ENCODE measurements around the gene DYNLT4.
"Not testable (repeated sequence)": the region's sequence is repeated elsewhere in the genome, so short reads cannot be mapped to it uniquely, and the experiment has no call there.

Gene DYNLT4

DNA sequence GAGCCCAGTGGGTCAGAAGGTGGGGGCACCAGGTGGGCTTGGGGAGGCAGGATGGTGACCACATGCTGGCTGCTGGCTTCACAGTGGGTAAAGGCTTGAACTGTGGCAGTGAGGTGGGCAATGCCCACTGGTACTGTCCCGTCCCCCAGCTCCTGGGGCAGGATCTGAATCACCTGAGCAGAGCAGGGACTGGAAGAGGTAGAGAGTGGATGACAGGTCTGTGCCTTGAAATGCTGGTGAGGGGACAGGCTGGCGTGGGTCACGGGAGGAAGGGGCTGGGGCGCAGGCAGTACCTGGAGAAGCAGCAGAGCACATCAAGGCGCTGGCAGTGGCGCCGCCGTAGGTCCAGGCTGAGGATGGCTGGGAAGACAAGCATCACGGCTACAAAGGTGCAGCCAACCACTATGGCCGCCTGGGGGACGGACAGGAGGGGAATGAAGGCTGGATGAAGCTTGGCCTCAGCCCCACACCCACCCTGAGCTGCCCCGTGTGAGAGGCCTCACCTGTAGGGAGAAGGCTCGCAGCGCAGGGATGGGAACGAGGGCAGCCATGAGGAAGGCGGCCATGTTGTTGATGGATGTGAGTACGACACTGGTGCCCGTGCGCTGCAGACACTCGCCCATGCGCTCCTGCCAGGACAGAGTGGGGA lies 21.0 kb upstream of the DYNLT4 start:
- DNase-seq = no peak

GRCh38 chr1:44827197-44828002 lies 20.2 kb upstream of the DYNLT4 start:
- DNase-seq = peak in 1 of 2 experiments; percentile 49

GRCh38 chr1:44826375-44827196 lies 19.4 kb upstream of the DYNLT4 start:
- no peak for DNase-seq

DNA sequence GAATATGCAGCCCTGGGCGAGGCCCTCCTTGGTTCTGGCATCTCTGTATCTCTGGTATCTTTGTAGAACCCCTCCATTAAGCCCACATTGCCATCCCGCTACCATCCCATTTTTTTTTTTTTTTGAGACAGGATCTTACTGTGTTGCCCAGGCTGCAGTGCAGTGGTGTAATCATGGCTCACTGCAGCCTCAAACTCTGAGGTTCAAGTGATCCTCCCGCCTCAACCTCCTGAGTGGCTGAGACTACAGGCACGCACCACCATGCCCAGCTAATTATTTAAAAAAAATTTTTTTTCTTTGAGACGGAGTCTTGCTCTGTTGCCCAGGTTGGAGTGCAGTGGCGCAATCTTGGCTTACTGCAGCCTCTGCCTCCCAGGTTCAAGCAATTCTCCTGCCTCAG lies 17.2 kb upstream of the DYNLT4 start:
- not testable (repeated sequence) for DNase-seq

DNA sequence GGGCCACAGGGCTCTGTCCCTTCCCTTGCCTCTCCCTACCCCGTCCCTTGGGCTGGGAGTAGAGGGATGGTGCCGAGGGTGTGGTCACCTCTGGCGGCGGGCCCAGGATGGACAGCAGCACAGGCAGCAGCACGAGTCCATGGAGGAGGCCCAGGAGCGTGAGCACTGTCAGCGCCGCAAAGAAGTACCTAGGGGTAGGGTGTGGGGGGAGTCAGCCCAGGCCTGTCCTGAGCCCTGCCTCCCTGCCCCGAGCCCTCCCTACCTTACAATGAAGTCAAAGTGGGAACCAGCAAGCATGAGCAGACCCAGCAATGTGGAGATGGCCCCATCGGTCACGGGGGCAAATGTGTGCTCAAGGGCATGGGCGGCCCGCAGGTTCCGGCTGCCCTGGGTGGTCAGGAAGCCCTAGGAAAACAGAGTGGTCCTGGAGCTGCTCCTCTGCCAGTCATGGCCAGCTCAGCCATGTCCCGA lies 15.9 kb upstream of the DYNLT4 start:
- DNase-seq = no peak

DNA sequence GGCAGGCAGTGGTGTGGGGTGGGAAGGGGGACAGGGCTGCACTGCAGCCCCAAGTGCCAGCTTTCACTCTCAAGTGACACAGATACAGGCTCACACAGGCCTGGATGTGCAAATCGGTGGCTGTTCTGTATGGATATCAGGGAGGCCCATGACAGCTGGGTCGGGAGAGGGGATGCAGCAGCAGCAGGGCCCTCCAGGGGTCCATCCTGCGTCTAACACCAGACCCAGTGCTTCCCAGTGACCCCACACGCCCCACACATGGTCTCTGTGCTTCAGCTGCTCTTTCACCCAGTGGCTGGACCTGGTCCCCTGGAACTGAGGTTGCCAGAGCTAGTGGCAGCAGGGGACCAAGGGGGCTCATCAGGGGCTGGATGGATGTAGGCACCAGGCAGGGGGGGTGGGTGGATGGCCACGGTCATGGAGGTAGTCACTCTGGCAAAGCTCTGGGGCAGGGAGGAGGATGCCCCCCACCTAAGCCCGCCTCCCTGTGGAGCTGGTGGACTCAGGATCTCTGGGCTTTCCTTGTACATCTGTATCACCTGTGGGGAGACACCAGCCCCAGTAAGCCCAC lies 15.1 kb upstream of the DYNLT4 start:
- no peak for DNase-seq

DNA sequence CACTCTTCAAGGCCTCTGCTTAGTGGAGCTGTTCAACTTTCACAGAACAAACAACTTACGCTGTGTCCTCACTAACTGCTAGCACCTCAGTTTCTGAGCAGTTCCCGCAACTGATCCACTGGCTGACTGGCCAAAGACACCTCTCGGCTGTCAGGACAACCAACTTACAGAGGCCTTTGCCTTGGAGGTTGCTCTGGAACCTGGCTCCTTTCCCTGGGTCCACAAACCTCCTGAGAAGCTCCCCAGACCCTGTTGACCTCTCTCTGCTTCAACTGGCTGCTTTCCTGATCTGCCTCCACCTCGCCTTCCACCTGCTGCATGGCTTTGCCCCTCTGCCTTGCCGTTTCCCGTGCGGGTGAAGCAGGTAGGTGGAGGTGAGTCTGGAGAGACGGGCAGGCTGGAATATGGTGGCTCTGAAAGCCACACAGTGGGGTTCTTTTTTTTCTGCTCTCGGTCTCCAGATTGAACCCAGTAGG lies 14.1 kb upstream of the DYNLT4 start:
- no peak for DNase-seq

DNA sequence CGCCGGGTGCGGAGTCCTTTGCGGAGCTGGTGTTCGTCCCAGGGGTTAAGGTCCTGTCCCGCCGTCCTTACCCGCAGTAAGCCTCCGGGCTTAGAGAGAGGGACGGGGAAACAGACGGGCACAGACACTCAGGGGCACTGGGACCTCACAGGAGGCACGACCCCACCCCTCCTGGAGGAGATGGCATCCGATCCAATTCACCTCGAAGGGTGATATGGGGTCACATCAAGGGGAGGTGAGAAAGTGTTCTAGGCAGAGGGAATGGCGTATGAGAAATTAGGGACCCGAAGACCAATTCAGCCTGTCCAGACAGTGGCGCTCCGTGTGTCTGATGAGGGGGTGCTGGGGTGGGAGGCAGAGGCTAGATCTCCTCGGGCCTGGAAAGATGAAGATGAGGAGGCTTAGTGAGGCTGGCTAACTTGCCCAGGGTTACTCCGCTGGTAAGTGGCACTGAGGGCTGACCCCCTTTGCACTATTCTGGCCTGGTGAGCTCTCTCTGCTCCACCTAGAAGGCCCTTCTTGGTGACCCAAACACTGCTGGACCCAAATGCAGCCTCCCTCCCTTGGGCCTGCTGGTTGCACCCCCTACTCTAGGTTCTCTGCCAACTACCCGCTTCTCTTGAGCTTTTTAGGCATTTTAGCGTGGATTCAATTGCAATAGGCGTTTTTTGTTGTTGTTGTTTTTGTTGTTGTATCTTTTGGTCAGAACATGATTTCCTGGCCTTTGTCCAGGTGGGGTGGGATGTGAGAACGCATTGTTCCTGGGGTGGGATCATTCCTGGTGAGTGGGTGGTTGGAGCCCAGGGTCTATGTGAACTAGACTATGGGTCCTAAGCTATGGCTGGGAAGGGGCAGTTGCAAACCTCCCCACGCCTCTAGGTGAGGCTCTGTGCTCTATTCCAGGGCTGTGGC lies 13.4 kb upstream of the DYNLT4 start:
- no peak for DNase-seq

DNA sequence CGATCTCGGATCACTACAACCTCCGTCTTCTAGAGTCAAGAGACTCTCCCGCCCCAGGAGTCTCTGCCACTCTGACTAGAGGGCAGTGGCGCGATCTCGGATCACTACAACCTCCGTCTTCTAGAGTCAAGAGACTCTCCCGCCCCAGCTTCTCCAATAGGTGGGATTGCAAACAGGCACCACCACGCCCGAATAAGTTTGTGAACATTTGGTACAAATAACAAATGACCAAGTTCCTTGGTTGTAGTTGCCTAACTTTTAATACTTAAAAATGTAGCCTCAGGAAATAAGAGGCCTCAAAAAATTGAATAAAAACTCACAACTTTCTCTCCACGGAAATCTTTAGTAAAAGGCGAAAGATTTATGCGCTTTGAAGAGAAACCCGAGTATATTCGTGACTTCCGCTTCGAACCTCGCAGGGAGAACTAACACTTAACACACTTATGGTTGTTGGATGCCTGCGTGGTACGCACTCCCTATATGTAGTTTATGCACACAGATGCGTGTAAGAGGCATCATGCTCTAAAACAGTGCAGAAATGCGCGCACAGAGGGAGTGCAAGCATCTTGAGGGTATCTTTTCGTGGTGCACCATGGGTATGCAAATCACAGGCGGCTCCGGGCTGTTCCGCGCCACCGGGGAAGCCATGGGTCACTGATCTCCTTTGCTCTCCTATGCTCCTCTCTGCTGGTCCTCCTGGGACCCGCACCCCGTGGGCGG lies 12.6 kb upstream of the DYNLT4 start:
- peak; percentile 98 to 99 for DNase-seq

DNA sequence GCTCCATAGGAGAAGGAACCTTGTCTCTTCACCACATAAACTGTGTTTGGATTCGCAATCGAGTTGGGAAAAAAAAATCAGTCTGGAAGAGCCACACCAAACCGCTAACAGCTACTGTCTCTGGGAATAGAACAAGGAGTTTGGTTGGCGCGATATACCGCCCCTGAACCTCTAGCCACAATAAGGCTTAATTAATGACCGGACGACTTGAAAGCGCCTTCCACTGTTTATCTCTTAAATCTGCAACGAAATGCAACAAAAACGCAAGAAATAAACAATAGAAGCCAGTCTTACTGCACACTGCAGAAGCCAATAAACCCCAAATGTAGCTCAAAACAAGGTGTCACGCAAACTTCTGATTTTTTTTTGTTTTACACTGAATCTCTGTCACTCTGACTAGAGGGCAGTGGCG lies 12.1 kb upstream of the DYNLT4 start:
- no peak for DNase-seq

DNA sequence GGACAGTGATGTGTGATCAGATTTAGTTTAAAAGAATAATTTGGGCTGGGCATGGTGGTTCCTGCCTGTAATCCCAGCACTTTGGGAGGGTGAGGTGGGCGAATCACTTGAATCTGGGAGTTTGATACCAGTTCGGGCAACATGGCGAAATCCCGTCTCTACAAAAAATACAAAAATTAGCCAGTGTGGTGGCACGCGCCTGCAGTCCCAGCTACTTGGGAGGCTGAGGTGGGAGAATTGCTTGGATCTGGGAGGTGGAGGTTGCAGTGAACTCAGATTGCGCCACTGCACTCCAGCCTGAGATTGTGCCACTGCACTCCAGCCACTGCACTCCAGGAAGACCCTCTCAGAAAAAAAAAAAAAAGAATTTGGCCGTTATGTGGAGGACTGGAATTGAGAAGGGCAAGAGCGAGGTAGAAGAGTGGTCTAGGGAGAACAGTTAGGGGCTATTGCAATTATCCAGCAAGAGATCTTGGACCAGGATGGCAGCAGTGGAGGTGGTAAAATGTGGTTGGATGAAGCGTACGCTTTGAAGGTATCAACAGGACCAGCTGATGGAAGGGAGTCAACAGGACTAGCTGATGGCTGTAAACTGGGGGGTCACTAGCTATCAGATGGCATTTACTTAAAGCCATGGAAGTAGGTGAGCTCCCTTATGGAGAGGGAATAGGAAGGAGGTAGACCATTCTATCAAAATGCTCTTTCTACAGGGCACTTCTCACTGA lies 10.8 kb upstream of the DYNLT4 start:
- DNase-seq = no peak

GRCh38 chr1:44817307-44817706 lies 10.2 kb upstream of the DYNLT4 start:
- DNase-seq = no peak

DNA sequence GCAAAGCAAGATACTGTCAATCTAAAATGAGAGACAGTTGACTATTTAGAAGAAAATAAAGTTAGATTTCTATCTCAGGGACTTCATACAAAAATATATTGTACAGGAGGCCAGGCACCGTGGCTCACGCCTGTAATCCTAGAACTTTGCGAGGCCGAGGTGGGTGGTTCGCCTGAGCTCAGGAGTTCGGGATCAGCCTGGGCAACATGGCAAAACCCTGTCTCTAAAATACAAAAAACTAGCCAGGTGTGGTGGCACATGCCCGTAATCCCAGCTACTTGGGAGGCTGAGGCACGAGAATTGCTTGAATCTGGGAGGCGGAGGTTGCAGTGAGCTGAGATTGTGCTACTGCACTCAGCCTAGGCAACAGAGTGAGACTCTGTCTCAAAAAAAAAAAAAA lies 8.8 kb upstream of the DYNLT4 start:
- DNase-seq = not testable (repeated sequence)

DNA sequence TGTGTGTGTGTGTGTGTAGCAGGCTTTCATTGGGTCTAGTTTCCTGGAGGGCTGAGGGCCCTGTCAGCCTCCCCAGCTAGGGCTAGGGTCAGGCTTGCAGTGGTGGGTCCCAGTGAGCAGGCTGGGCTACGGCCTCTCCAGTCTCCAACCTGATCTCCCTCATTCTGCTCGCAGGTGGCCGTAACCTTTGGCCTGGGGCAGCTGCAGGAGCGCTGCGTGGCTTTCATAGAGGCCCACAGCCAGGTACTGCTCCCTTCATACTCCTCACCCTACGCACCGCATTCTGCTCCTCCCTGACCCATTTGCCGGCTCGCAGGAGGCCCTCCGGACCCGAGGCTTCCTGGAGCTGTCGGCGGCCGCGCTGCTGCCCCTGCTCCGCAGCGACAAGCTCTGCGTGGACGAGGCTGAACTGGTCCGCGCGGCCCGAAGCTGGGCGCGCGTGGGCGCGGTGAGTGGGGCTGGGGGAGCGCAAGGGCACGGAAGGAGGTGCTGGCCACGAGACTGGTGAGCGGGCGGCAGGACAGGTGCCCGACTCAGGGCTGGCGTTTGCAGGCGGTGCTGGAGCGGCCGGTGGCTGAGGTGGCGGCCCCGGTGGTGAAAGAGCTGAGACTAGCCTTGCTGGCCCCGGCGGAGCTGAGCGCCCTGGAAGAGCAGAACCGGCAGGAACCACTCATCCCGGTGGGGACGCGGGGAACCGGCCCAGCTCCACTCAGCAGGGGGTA lies 5.8 kb upstream of the DYNLT4 start:
- DNase-seq = peak in 1 of 2 experiments; percentile 57

DNA sequence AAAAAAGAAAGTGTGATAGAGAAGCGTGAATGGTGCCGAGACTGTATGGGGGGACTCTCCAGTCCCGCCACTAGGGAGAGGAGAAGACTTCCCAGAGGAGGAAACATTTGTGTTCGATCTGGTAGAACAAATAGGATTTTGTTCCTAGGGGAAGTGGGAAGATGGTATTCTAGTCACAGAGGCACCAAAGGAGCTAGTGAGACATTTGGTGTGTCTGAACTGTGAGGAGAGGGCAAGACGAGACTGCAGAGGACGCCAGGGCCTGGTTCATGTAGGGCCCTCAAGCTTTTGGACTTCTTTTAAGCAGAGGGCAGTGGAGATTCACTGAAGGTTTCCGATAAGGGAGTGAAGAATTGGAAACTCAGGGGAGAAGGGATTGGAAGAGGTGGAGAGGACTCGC lies 4.1 kb upstream of the DYNLT4 start:
- DNase-seq = no peak

DNA sequence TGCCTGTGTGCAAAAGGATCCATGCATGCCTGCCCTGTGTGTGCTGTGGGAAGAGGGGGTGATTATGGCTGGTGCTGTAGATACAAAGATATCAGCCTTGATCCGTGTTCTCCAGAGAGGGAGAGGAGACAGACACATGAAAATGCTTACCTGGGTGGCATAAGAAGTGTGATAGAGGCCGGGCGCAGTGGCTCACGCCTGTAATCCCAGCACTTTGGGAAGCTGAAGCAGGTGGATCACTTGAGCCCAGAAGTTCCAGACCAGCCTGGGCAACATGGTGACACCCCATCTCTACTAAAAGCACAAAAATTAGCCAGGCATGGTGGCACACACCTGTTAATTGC lies 3.6 kb upstream of the DYNLT4 start:
- not testable (repeated sequence) for DNase-seq

- no peak for DNase-seq
Measured at GRCh38 chr1:44810101-44810761, 3.1 kb upstream of the DYNLT4 start.

DNA sequence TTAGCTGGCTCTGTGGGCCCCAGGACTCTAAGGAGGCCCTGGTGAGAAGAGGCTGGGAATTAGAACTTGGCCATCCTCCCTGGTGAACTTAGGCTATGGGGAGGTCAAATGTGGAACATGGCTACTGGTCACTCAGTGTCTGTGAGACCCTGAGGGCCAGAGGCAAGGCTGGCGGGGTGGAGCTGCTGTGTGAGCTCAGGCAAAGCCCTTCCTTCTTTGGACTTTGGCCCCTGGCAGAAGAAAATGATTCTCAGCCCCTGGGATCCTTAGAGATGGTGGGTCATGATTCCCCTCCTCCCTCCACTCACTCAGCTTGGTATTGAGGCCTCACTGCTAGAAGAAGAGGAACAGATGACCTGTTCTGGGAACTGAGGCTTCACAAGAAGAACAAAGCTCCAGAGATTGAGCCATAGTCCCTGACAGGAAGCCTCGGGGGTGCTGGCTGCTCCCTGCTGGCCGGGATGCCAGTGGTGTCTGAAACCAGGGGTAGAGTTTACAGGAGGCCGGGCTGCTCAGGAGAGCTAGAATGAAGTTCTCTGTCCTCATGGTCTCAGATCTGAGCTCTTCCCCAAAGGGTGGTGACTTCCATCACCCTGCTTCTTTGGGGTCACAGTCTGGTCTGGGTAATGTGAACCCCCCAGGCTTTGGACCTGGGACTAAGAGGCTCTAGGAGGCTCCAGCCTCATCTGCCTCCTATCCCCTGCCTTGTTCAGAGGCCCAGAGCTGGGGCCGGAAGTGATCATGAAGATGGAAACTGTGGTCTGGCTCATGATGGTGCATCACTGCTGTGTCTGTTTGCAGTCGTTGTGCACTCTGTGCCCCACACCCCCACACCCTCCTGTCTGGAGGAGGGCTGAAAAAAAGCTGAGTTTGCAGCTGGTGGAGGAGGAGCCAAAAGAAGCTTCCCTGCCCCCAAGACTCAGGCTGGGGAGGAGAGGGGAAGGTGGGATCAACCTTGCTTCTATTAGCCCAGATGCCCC lies 2.1 kb upstream of the DYNLT4 start:
- DNase-seq = no peak
